GM12891 (cell line): Measurements from ENCODE around the gene ANXA6.

Experiments used
- PAX5 ChIP-seq: IDR thresholded peaks from 2 replicates; pipeline ENCODE4 v1.6.1; 2011; ENCODE audit warnings: low read length, moderate library complexity, mild to moderate bottlenecking; ENCODE audit not compliant: insufficient read depth, severe bottlenecking
- POLR2A ChIP-seq: IDR thresholded peaks from 2 replicates; pipeline ENCODE4 v1.6.1; 2011; ENCODE audit warnings: low read depth, low read length, control low read depth
- POLR2AphosphoS5 ChIP-seq: IDR thresholded peaks from 2 replicates; pipeline ENCODE4 v1.6.1; 2011; ENCODE audit warnings: low read depth, low read length, control low read depth
- TAF1 ChIP-seq: IDR thresholded peaks from 2 replicates; pipeline ENCODE4 v1.6.1; 2011; ENCODE audit warnings: low read depth, low read length, control low read depth

GRCh38 chr5:151106509-151106908, 51.1 kb downstream of the ANXA6 start:
- TF ChIP-seq POLR2AphosphoS5 (no peak; the same call in 1 of the 2 replicates), TAF1 (no peak), POLR2A (no peak), PAX5 (no peak)
